NCI-H345 (cell line): ENCODE results near the gene ATP6V1G1.

ENCODE experiments used
- DNase-seq: peaks from one replicate; lab custom pipeline; 2025; lab: John Stamatoyannopoulos, UW

Gene ATP6V1G1

GRCh38 chr9:114613087-114613486, 25.5 kb downstream of the ATP6V1G1 start:
- DNase-seq = no peak

- DNase-seq = no peak
These were observed 26.4 kb downstream of the ATP6V1G1 start for GRCh38 chr9:114613919-114614318.

DNA sequence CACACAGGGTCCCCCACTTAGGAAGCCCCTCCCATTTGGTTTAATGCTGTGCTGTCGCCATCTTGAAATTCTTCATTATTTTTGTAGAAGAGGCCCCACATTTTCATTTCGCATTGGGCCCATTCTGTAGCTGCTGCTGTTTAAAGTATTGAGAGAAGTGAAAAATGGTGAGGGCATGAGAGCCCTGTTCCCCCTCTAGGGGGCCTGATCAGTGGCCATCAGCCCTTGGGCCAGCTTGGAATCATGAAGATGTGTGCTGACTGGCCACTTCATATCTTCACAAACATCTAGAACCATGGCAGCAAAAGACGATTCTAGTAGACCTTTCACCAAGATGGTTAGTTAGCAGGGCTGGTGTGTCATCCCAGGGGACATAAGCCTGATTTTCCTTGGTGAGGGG, 26.8 kb downstream of the ATP6V1G1 start:
- no peak for DNase-seq

- peak; percentile 21 for DNase-seq
These were observed 29.3 kb downstream of the ATP6V1G1 start for GRCh38 chr9:114616684-114617520.

GRCh38 chr9:114619191-114619761, 31.7 kb downstream of the ATP6V1G1 start:
- no peak for DNase-seq

DNA sequence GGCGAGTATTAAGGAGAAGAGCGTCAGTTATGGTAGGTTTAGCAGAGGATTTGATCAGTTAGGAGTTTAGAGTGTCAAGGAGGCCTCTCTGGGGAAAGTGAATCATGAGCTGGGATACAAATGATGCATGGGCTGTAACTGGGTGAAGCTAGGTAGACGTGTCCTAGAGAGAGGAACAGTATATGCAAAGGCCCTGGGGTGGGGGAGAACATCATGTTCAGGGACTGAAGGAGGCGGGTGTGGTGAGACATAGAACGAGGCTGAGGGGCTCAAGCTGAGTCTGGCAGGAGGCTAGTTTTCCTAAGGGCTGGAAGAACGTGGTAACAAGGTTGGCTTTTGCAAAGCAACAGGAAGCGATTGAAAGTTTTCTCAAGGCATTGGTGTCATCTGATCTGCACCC, 34.0 kb downstream of the ATP6V1G1 start:
- no peak for DNase-seq

GRCh38 chr9:114621975-114622609, 34.5 kb downstream of the ATP6V1G1 start:
- no peak for DNase-seq

DNA sequence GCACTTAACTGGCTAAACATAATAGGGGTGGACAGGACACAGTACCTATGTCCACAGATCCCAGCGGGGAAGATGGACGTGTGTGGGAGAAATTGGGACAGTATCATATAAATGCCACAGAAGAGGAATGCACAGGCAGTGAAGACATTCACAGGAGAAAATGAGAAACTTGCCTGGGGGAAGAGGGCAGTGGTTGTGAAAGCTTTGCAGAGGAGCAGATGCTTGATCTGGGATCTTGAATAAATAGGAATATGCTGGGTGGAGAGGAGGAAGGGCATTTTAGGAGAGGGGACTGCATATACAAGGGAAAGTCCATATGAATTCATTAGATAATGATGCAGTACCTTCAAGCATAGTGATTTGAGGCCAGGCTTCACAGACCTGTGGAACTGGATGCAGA, 37.1 kb downstream of the ATP6V1G1 start:
- DNase-seq = no peak

DNA sequence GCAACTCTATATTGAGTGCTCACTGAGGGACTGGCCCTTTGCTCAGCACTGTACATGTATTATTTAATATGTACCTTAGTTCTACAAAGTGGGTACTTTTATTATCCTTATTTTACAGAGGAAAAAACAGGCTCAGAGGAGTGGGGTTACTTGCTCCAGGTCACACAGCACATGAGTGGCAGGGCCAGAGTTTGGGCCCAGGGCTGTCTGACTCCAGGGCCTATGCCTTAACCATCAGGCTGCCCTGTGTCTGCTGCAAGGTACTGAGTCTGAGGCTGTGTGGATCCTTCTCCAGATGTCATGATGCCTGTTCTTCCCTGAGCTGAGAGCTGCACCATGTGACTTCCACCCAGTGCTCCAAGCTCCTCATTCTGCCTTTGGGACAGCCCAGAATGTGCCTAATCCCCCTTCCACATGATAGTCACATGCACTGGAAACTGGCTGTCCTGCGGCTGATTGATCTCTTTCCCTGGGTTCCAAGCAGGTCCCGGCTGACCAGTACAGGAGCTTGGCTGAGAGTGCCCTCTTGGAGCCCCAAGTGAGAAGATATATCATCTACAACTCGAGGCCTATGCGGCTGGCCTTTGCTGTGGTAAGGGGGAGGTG, 38.9 kb downstream of the ATP6V1G1 start:
- DNase-seq = no peak

- DNase-seq = no peak
These were observed 40.0 kb downstream of the ATP6V1G1 start for GRCh38 chr9:114627553-114627952.

DNA sequence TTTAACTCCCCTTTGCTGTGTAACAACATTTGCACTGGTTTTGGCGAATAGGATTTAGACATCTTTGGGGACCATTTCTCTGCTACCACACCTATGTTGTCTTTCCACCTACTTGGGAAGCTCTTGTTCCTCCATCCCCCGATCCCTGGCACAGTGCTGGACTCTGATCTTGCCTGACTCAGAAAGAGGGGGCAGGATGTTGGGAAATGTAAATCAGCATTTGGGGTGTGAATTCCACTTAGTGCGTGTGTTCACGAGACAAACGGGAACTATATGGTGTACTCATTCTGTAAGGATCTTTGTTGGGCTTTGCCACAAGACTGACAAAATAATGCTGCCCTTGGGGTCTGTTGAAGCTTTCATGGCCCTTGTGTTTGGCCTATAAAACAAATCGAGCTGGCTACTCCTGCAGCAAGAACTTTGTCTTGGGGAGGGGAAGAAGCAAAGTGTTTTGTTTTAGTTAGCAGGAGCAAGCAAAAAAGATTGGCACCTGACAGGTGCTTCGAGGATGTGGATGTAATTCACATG, 42.1 kb downstream of the ATP6V1G1 start:
- no peak for DNase-seq

DNA sequence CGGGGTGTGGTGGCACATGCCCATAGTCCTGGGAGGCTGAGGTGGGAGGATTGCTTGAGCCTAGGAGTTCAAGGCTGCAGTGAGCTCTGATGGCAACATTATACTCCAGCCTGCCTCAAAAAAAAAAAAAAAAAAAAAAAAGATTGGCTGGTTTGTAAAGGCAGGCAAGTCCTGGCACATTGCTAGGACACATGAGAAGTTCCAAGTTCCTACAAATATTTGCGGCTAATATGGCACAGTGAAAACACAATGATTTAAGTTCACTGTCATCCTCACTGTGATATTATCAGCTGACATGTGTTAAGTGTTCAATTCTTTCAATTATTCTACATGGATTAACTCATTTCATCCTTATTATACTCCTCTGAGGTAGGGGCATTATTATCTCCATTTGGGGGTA, 43.6 kb downstream of the ATP6V1G1 start:
- no peak for DNase-seq

DNA sequence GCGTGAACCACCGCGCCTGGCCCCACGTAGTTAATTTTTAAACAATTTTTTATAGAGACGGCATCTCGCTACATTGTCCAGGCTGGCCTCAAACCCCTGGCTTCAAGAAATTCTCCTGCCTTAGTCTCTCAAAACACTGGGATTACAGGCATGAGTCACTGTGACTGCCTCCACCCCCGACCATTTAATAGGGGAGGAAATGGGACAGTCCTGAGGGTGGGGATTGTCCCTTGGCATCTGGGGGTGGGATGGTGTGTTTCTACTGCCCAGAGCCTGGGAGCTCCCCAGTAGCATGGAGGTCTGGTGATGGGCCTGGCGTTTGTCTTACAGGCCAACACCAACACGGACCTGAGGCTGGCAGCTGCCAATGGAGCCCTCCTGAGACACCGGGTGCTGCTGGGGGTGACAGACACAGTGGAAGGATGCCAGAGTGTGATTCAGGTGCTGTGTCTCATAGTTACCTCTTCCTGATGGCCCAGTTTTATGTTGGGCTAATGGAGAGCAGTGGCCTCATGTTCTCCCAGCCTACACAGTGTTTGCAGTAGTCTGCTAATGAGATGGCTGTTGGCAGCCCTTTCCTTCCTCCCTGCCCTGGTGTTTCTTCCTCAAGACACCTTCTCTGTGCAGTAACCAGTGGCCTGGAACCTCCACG, 46.0 kb downstream of the ATP6V1G1 start:
- DNase-seq = no peak

DNA sequence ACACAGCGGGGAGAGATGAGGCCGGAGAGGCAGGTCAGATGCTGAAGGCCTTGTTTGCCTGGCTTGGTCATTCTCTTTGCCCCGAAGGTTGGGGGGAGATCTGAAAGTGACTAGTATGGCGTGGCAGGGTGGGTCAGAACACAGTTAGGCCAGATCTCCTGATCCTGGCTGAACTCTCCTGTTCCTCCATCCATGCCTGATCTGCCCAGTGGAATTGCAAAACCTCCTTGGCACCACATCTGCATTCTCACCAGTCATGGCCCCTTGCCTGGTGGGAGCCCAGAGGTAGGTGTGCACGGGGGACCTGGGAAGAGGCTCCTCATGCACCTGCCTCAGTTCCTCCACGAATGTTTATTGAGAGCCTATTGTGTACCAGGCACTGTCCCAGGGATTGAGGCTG, 46.8 kb downstream of the ATP6V1G1 start:
- DNase-seq = no peak

GRCh38 chr9:114638404-114638803, 50.8 kb downstream of the ATP6V1G1 start:
- no peak for DNase-seq

DNA sequence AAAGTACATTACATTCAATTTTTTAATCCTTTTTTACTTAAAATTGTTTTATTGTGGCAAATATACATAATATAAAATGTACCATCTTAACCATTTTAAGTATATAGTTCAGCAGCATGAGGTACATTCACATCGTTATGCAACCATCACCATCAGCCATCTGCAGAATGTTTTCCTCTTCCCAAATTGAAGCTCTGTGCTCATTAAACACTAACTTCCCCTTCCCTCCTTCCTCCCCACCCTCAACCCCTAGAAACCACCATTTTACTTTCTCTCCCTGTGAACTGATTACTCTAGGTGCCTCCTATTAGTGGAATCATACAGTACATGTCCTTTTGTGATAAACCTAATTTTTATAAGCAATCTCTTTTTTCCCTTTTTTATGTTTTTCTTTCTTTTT, 54.4 kb downstream of the ATP6V1G1 start:
- DNase-seq = no peak

DNA sequence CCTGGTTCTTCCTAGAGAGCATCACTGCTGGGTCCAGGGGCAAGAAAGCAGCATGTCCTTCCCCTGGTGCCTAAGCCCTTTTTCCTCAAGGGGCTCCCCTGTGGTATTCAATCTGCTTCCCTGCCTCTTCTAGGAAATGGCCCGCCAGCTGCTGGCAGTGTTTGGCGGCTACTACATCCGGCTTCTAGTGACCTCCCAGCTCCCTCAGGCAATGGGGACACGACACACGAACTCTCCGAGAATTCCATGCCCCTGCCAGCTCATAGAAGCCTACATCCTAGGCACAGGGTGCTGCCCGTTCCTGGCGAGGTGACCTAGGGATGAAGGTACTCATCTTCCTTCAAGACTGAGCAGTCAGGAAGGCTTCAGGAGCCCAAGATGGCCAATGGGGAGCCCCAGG, 55.4 kb downstream of the ATP6V1G1 start:
- no peak for DNase-seq

DNA sequence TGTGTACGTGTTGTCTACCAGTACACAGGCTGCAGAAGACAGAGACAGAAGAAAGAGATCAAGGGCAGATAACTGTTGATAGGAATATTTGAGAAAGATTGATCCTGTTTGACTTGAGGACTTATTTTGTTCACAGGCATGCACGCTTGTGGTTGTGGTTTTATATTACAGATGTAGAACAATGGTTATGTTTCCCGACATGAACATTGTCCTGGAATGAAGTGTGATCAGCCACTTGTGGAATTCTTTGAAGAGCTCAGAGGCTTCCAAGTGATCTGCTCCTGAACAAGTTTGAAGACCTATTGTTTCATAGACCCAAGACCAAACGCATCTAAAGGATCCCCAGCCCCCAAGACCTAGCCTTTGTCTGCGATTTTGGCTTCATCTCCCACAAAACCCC, 56.3 kb downstream of the ATP6V1G1 start:
- no peak for DNase-seq
